RWPE1 (cell line): ENCODE data around the gene MIAT.
A peak's percentile ranks its signal among the peaks of the same experiment; 100 is the strongest.

Experiments
- CTCF ChIA-PET: fragments of 350-600 bp; sonication (Branson Sonifier 250); formaldehyde crosslinking; extraction: SDS; loops from one replicate; lab custom pipeline; 2021; lab: Yijun Ruan, JAX
- POLR2A ChIA-PET: fragments of 400-600 bp; formaldehyde crosslinking; extraction: SDS; loops from one replicate; lab custom pipeline; 2020; ENCODE audit warnings: antibody characterized with exemption; ENCODE audit not compliant: low non-redundant PET; lab: Yijun Ruan, JAX
- DNase-seq: peaks from one replicate; pipeline ENCODE4 v3.0.0; 2012; ENCODE audit warnings: low spot score
- H3K27ac ChIP-seq: fragments of 450-650 bp; 2 replicates; pipeline ENCODE4 v1.5.1; 2017
- TF ChIP-seq, protein P1 (sequence below): fragments of 450-650 bp; conservative IDR thresholded peaks from 2 replicates; pipeline ENCODE4 v1.5.1; 2017; ENCODE audit warnings: low read depth, mild to moderate bottlenecking

The MIAT gene

DNA sequence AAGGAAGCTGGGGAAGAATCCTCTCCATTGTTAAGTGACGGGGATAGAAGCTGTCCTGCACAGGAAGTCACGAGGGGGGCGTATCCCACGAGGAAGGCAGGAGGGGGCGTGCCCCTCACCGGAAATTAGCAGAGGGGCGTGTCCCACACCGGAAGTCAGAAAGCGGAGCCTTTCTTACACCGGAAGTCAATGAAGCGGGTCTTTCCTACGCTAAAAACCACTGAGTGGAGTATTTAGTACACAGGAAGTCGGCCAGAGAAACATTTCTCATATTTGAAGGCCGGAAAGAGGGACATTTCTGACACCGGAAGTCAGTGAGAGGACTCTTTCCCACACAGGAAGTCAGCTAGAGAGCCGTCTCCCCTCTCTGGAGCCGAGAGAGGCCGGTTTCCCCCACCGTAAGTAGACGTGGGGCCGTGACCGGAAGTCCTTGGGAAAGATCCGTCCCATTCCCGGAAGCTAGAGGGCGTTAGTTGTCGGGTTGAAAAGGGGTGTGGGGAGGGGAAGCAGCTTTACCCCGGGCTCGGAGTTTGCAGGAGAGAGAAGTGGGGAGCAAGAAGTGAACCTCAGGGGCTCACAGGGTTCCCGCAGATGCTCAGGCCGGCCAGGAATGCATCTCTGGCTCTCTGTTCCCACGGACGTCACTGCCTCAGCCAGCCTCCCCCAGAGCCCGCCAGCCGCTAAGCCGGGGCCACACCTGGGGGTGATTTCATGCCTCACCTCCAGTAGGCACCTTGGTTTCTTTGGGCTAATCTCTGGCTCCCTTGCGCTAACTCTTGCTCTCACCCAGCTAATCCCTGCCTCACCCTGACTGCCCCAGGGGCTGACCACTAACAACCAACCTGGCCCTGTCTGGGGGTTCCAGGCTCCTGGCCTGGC is 15.4 kb downstream of the MIAT start:
- POLR2A ChIA-PET = interaction anchor here (0.6 kb wide), 1 partner anchor 1771 kb away, joined by 3 read pairs; no protein-coding TSS in a partner anchor
- TF ChIP-seq, protein P1, sequence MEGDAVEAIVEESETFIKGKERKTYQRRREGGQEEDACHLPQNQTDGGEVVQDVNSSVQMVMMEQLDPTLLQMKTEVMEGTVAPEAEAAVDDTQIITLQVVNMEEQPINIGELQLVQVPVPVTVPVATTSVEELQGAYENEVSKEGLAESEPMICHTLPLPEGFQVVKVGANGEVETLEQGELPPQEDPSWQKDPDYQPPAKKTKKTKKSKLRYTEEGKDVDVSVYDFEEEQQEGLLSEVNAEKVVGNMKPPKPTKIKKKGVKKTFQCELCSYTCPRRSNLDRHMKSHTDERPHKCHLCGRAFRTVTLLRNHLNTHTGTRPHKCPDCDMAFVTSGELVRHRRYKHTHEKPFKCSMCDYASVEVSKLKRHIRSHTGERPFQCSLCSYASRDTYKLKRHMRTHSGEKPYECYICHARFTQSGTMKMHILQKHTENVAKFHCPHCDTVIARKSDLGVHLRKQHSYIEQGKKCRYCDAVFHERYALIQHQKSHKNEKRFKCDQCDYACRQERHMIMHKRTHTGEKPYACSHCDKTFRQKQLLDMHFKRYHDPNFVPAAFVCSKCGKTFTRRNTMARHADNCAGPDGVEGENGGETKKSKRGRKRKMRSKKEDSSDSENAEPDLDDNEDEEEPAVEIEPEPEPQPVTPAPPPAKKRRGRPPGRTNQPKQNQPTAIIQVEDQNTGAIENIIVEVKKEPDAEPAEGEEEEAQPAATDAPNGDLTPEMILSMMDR = peak; percentile 39
- CTCF ChIA-PET = interaction anchor here (0.5 to 0.7 kb wide), 5 partner anchors 66 to 1102 kb away, joined by 3 to 4 read pairs (median 3); no protein-coding TSS in a partner anchor

DNA sequence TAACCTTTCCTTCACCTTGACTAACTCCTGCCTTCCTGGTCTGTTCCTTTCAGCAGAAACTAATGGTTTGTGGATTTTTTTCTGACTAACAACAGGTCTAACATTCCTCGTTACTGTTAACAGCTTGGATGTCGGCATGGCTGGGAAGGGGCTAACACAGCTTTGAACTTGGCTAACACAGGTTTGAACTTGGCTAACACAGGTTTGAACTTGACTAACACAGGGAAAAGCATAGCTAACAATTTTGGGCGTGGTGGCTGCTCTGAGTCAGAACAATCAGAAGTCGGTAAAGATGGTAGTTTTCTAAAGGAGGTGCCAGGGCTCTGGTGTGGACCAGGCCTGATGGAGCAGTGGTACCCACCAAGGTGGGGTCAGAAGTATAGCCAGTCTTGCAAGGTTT is 16.1 kb downstream of the MIAT start:
- H3K27ac ChIP-seq = peak overlapping the region; percentile 100
- ChIA-PET CTCF (interaction anchor here (0.7 kb wide), 1 partner anchor 1101 kb away, joined by 3 read pairs; no protein-coding TSS in a partner anchor), POLR2A (interaction anchor here (0.6 kb wide), 1 partner anchor 1770 kb away, joined by 3 read pairs; no protein-coding TSS in a partner anchor)
- TF ChIP-seq, protein P1 = no peak
- peak; percentile 35 for DNase-seq

More for the DNA sequence above, 15.4 kb downstream of the MIAT start:
- H3K27ac ChIP-seq = peak overlapping the region; percentile 100
- DNase-seq = peak; percentile 79

DNA sequence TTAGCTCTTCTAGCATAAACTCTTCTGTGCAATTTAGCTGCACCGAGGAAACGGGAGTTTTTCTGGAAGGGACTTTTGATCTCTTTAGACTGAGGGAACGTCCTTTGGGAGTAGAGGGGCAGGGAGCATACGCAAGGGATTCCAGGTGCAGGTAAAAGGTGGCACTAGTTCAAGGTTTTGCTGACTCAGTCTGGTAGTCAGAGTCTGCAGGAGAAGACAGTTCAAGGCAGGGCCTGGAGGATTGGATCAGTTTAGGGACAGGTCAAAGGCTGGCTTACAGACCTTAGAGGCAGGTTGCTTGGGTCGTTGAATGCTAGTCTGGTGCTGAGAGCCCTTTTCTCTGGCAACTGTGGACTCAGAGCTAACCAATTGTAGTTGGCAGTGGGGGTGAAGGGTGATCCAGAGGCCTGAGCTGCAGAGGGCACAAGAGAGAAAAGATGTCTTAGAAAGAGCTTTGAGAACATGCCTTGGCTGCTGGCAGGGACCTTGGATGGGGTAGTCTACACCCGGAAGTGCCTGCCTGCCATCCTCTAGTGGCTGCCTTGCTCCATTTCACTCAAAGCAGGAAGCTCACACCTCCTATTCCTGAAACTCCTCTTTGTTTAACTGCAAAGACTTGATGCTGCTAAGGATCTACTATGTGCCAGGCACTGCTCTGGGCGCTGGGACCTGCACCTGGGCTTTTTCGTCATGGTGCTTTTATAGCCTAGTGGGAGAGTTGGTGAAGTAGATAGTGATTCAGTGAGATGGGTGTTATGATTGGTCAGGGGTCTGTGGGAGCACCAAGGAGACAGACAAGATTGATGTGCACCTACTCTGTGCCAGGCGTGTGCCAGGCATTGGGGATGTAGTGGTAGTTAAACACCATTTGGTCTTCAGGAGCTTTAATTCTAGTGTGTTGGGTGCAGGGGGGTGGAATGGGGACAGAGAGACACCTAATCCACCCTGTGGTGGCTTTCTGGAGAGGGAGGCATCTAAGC is 17.1 kb downstream of the MIAT start:
- no peak for DNase-seq
- peak overlapping the region; percentile 59 for H3K27ac ChIP-seq
- ChIA-PET CTCF (no interaction called here), POLR2A (no interaction called here)
- TF ChIP-seq, protein P1 = no peak

DNA sequence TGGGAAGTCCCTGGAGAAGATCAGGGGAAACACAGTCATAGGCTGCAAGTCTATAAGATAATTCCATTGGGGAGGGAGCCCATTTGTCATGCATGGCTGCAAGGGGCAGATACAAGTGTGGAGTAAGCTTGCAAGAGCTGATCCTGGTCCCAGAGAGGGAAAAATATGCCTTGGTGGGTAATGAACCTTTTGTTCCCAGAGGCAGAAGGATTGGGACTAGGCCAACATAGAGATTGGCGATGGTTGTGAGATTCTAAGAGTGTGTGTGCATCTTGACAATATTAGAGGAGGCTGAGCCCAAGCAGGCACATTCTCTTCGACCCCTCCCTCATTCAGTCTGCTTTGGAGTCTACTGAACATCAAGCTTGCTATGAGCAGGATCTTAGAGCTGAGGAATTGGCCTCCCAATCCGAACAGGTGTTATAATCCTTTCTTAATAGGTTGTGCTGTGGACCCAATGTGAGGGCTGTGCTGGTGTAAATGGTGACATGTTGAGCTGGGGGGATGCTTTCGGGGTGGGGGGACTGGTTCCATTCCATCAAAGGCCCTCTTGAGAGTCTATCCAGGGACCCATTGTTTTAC is 18.4 kb downstream of the MIAT start:
- no peak for DNase-seq
- ChIA-PET CTCF (interaction anchor here (0.6 kb wide), 1 partner anchor 150 kb away, joined by 3 read pairs; no protein-coding TSS in a partner anchor), POLR2A (no interaction called here)
- TF ChIP-seq, protein P1 = no peak
- no peak overlapping the region for H3K27ac ChIP-seq

DNA sequence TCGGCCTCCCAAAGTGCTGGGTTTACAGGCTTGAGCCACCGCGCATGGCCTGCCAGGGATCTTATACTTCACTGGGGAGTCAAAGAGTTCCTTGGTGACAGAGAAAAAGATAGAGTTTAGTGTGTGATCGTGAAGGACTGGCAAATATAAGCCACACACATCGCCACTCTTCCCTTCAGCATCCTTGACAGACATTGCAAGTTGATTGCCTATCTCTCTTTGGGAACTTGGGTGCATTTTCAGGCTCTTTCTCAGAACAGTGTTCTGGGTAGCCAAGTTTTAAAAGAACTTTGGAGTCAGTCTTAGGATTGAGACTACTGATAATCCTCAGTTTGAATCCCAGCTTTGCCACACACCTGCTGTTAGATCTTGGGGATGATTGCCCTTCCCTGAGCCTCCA is 19.8 kb downstream of the MIAT start:
- TF ChIP-seq, protein P1 = no peak
- DNase-seq = no peak
- H3K27ac ChIP-seq = no peak overlapping the region
- ChIA-PET POLR2A (no interaction called here), CTCF (no interaction called here)
